ENCODE data around the gene EMX2. TPM values are rescaled to one million over a fixed set of nuclear protein-coding genes. Genes with fewer than 3 reads are reported as not detected.

The EMX2 gene
- total RNA-seq, 2 experiments from 2014 or later: not detected

DNA sequence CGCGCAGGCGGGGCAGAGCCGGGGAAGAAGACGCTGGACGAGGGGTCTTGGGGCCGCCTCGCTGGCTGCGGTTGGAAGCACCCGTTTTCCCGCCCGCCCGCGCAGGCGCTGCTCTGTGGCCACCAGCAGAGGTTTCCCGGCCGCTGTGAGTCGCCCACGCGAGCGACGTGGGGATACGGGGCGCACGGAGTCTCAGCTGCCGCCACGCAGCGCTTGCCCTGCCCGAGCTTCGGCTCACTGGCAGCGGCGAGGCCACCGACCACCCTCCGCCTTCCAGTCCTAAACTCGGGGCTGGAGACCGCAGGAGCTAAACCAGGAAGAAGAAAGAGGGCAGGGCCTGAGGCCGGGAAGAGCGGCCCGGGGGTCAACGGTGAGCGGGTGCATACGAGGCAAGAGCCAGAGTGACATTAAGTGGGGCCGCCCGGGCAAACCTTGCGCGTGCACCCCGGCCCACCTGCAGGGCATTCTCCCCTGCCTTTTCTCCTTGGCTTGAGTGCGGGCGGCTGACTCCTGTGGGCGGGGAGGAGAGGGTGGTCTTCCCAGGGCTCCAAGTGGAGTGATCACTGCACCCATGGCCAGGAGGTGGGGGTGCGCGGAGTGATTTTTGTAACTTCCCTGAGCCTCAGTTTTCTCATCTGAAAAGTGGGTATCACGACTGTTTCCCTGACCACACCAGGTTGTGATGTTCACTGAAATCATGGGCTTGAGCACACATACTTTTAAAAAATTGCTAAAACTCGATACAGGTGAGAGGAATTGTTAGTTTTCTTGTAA, 7.1 kb upstream of the EMX2 start:
- no peak overlapping the region for H3K27ac Mint-ChIP-seq
- DNase-seq (no peak), ATAC-seq (no peak)
- no peaks in the 10 kb centered on the region for H3K9me3 Mint-ChIP-seq (ENCODE audit: low read depth)
- CTCF ChIA-PET: no interaction called here
- no peaks in the 10 kb centered on the region for H3K36me3 Mint-ChIP-seq
- peaks cover 91% of the 10 kb centered on the region for H3K27me3 Mint-ChIP-seq
- peaks cover 5% of the 10 kb centered on the region for H3K4me1 Mint-ChIP-seq
- no peak overlapping the region for H3K4me3 Mint-ChIP-seq

DNA sequence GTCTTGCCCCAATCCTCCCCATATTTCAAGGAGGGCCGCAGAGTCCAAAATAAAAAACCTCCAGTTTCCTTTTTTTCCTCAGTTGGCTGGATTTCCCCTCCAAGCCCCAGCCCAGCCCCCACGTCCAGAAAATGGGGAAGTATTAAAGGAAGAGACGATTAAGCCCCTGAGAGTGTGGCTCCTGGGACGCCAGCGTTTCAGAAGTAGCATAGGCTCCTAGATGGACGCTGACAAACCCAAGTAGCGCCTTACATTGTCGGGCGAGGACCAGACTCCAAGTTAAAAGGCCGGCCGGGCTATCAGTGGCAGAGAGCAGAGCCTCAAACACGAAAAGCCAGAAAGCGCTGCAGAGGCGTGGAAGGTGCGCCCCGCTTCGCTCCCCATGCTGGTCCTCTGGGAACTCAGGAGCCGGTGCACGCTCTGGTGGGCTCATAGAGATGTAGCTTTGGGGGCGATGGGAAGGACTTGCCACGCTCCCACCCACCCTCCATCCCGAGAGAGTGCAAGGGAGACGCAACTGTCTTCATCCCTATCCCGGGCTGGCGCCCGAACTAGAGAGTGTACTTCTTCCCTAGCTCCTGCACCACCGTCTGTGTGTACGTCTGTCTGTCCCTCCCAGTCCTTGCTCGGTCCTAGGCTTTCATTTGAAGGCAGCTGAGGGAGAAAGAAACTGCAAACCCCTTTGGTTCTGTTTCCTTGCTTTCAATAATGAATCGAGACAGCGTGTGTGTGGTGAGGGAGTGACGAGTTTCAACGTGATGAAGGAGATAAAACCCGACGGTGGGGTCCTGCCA, 6.3 kb upstream of the EMX2 start:
- no peaks in the 10 kb centered on the region for H3K9me3 Mint-ChIP-seq (ENCODE audit: low read depth)
- CTCF ChIA-PET: interaction anchor here (0.7 to 1.2 kb wide), 2 partner anchors 16 to 319 kb away, joined by 3 read pairs; no protein-coding TSS in a partner anchor
- DNase-seq (no peak), ATAC-seq (no peak)
- peaks cover 91% of the 10 kb centered on the region for H3K27me3 Mint-ChIP-seq
- no peaks in the 10 kb centered on the region for H3K36me3 Mint-ChIP-seq
- no peak overlapping the region for H3K4me3 Mint-ChIP-seq
- peaks cover 5% of the 10 kb centered on the region for H3K4me1 Mint-ChIP-seq
- no peak overlapping the region for H3K27ac Mint-ChIP-seq

DNA sequence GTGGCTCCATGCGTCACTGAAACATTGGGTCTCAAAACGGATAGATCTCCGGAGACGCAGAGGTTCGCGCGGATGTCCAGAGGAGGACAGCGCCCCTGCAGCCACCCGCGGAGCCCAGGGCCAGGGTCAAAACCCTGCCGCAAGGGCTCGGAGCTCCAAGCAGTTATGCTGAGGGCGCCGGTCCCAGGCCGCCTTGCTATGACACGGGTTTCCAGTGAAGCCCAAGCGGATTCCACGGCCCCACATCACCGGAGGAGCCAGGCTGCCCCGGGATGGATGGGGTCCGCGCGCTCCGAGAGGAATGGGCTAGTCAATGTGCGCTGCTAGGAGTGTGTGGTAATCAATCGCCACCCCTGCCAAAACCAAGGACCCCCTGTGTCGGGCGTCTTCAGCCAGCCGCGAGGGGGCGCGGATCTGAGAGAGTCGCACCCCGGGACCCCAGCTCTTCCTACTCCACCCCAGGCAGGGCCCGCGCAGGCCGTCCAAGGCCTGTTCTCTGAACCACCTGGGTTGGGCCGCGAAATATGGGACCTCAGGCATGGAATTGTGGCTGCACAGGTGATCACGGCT, 5.6 kb upstream of the EMX2 start:
- Mint-ChIP-seq H3K4me1 (peaks cover 5% of the 10 kb centered on the region), H3K4me3 (no peak overlapping the region), H3K36me3 (no peaks in the 10 kb centered on the region), H3K27me3 (peaks cover 90% of the 10 kb centered on the region), H3K9me3 (ENCODE audit: low read depth) (no peaks in the 10 kb centered on the region), H3K27ac (no peak overlapping the region)
- DNase-seq (no peak), ATAC-seq (no peak)
- CTCF ChIA-PET: interaction anchor here (0.7 to 1.5 kb wide), 3 partner anchors 16 to 369 kb away, joined by 3 read pairs; no protein-coding TSS in a partner anchor

DNA sequence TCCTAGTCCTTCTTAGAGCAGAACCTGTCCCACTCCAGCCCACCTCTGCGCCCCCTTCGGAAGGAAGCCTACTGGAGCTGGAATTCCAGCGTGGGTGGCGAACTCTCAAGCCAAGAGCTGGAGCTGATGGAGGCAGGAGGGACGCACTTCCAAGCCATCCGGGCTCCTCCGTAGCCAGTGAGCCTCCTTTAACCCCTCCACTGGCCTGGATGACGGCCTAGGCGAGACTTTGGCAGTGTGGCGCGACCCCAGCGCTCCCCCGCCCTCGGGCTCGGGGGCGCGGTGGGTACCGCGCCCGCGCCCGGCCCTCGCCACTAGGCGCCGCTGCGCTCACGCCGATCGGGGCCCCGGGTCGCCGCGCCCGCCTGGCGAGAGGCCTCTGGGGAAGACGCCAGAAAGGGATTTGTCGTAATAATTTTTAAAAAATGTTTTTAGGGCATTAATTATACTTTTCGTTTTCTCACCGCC, 5.1 kb upstream of the EMX2 start:
- Mint-ChIP-seq H3K27me3 (peaks cover 89% of the 10 kb centered on the region), H3K4me3 (no peak overlapping the region), H3K4me1 (peaks cover 5% of the 10 kb centered on the region), H3K27ac (no peak overlapping the region), H3K9me3 (ENCODE audit: low read depth) (no peaks in the 10 kb centered on the region), H3K36me3 (no peaks in the 10 kb centered on the region)
- CTCF ChIA-PET: interaction anchor here (1.2 to 2.7 kb wide), 3 partner anchors 15 to 706 kb away, joined by 3 to 10 read pairs (median 3); no protein-coding TSS in a partner anchor
- DNase-seq (no peak), ATAC-seq (no peak)

DNA sequence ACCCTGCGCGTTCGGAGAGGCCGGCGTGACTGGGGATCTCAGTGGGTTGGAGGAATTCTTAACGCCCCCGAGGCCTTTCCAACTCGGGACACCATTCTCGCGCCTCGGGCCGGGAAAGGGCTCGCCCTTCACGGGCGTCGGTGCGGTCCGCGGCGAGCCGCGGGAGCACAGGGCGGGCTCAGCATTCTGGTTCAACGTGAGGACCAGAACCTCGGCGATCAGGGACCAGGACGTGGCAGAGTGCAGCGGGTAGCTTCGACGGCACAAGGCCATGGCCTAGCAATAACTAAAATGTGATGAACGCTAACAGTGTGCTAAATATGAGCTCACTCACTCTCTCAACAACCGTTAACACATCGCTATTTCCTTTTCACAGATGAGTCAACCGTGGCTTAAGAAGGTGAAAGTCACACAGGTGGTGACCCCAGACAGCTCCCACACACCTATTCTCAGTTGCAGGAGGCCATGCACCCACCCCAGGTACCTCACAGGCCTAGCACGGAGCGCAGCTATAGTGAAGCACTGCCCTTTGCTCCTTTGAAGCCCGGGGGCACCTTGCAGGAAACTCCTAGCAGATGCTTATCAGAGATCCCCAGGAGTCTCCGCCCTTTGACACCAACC, 4.5 kb upstream of the EMX2 start:
- CTCF ChIA-PET: interaction anchor here (0.7 to 2.7 kb wide), 6 partner anchors 15 to 706 kb away, joined by 3 to 10 read pairs (median 3); no protein-coding TSS in a partner anchor
- peaks cover 88% of the 10 kb centered on the region for H3K27me3 Mint-ChIP-seq
- ATAC-seq (no peak), DNase-seq (no peak)
- H3K27ac Mint-ChIP-seq: no peak overlapping the region
- H3K36me3 Mint-ChIP-seq: no peaks in the 10 kb centered on the region
- no peak overlapping the region for H3K4me3 Mint-ChIP-seq
- H3K9me3 Mint-ChIP-seq (ENCODE audit: low read depth): no peaks in the 10 kb centered on the region
- H3K4me1 Mint-ChIP-seq: peaks cover 5% of the 10 kb centered on the region

DNA sequence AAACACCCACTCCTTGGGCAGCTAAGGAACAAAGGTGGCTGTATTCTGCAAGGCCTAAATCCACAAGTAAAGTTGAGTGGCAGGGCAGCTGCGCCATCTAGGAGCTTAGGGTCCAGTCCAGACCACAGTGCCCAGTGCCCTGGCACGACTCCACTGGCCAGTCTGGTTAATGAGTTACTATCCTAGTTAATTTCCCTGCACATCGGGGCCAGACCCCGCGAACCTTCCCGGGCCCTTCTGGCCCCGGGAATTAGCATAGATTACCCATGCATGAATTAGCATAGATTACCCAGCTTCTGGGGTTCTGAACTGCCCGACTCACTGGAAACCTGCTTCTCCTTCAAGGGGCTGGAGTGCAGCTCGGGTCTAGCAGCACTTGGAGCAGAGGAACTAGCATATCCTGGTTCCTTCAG, 3.2 kb upstream of the EMX2 start:
- no peak for DNase-seq
- Mint-ChIP-seq H3K36me3 (peaks cover 2% of the 10 kb centered on the region), H3K27me3 (peaks cover 86% of the 10 kb centered on the region), H3K4me1 (peaks cover 6% of the 10 kb centered on the region), H3K27ac (no peak overlapping the region), H3K9me3 (ENCODE audit: low read depth) (no peaks in the 10 kb centered on the region), H3K4me3 (no peak overlapping the region)
- no peak for ATAC-seq
- CTCF ChIA-PET: interaction anchor here (2.7 kb wide), 1 partner anchor 705 kb away, joined by 10 read pairs; no protein-coding TSS in a partner anchor

DNA sequence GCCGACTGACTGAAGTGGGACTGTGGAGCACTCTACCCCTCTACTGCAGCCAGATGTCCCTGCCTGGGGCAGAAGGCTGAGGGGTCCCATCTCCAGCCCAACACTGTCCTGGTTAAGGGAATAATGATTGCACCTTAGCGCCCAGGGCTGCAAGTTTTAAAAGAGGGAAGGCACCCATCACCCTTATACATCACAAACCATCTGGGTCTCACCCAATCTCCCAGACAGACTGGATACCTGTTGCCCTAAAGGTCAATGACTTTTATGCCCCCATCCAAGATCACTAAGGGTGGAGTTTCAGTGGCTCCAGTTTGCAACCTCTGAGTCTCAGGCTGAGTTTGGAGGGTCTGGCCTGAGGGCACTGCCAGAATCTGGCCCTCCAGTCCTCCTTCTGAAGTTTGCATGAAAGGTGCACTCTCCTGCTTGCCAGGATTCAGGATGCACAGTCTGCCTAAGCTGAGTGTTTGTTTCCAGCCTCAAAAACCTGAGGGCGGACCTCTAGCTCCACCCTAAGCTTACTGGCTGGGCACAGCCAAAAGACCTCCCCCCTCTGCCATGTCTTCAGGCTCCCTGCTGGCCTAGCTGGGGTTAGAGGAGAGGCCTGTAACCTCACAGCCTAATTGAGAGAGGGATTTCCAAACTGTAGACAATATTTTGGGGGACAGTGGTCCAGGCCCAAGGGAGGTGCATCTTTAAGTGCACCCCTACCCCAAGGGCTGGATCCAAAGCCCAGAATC, 2.5 kb upstream of the EMX2 start:
- Mint-ChIP-seq H3K4me3 (no peak overlapping the region), H3K27ac (no peak overlapping the region), H3K36me3 (peaks cover 2% of the 10 kb centered on the region), H3K9me3 (ENCODE audit: low read depth) (no peaks in the 10 kb centered on the region), H3K27me3 (peaks cover 87% of the 10 kb centered on the region), H3K4me1 (peaks cover 10% of the 10 kb centered on the region)
- ATAC-seq (no peak), DNase-seq (no peak)
- CTCF ChIA-PET: interaction anchor here (2.7 kb wide), 1 partner anchor 704 kb away, joined by 10 read pairs; no protein-coding TSS in a partner anchor

DNA sequence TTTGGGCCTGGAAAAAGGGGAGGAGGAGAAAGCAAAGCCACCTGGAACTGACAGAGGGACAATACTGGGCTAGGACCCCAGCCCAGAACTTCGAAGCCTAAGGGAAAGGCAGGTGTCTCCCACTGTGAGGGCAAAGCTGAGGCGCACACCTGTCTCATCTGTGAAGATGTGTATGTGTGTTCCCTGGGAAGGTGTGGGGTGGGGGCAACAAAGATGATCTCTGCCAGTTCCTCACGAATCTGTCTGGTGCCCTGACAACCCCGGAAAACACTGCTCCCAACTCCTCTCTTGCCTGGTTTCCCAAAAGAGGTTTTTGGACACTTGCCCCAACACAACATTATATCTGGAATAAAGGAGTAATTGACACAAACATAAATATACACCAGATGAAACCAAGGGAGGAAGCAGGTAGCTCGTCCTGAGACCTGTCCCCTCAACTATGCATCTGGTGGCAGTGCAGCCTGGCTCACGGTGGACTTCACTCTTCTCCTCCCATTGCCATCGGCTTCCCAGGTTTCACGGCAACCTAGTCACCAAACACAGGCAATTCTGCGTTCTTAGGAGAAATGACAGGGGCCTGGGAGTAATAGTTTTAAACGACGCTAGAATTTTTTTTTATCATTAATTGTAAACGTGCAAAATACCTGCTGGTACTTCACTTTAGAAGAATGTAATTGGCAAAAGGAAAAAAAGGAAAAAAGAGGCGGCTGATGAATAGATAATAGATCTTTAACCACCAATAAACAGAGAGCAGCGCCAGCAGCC, 1.7 kb upstream of the EMX2 start:
- peaks cover 84% of the 10 kb centered on the region for H3K27me3 Mint-ChIP-seq
- DNase-seq (no peak), ATAC-seq (no peak)
- peaks cover 2% of the 10 kb centered on the region for H3K36me3 Mint-ChIP-seq
- H3K4me3 Mint-ChIP-seq: no peak overlapping the region
- peaks cover 10% of the 10 kb centered on the region for H3K4me1 Mint-ChIP-seq
- CTCF ChIA-PET: no interaction called here
- no peak overlapping the region for H3K27ac Mint-ChIP-seq
- H3K9me3 Mint-ChIP-seq (ENCODE audit: low read depth): no peaks in the 10 kb centered on the region

DNA sequence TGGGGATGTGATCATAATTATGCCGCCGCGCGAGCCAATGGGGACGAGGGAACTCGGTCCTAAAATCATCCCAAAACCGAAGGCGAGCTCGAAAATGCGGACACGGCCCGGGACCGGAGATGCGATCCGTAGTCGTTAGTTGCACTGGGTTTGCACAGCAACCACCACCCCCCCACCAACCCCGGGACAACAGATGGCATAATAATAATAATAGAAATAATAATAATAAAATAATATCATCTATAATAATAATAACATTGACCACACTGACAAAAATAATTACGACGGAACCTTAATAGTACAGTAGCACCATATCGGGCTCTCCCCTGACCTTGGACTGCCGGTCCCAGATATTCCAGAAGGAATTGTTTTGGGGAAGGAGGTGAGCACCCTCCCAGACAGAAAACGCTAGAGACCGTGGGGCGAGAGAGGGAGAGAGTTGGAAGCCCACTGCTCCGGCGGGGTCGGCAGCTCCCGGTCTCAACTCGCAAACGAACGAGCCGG, 1.1 kb upstream of the EMX2 start:
- Mint-ChIP-seq H3K27me3 (peaks cover 84% of the 10 kb centered on the region), H3K4me1 (peaks cover 10% of the 10 kb centered on the region), H3K27ac (no peak overlapping the region), H3K9me3 (ENCODE audit: low read depth) (no peaks in the 10 kb centered on the region), H3K36me3 (peaks cover 3% of the 10 kb centered on the region), H3K4me3 (no peak overlapping the region)
- CTCF ChIA-PET: no interaction called here
- DNase-seq (no peak), ATAC-seq (no peak)

DNA sequence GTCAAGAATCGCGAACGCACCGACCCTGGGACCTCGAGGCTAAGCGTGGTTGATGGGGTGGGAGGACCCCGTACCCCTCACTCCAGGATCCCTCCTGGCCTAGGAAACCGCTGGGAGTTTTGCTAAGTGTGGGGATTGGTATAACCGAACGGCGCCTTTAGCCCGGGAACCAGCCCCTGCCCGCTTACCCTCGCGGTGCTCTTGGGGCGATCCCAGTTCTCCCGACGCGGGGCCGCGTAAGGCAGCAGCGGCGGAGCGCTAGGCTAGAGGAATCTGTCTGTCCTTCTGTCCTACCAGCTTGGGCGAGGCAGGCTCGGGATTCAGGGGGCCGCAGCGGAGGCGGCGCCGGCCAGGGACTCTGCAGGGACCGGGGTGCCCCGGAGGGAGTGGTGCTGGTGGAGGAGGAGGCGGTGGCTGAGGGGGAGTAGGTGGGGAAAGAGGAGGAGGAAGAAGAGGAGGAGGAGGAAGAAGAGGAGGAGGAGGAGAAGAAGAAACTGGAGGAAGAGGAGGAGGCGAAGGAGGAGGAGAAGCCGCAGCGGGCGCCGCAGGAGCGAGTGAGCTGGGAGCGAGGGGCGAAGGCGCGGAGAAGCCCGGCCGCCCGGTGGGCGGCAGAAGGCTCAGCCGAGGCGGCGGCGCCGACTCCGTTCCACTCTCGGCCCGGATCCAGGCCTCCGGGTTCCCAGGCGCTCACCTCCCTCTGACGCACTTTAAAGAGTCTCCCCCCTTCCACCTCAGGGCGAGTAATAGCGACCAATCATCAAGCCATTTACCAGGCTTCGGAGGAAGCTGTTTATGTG, 439 bp upstream of the EMX2 start:
- Mint-ChIP-seq H3K36me3 (peaks cover 3% of the 10 kb centered on the region), H3K27ac (peak overlapping the region; percentile 70), H3K9me3 (ENCODE audit: low read depth) (no peaks in the 10 kb centered on the region), H3K4me1 (peaks cover 8% of the 10 kb centered on the region), H3K27me3 (peaks cover 85% of the 10 kb centered on the region), H3K4me3 (no peak overlapping the region)
- CTCF ChIA-PET: no interaction called here
- no peak for ATAC-seq
- no peak for DNase-seq

DNA sequence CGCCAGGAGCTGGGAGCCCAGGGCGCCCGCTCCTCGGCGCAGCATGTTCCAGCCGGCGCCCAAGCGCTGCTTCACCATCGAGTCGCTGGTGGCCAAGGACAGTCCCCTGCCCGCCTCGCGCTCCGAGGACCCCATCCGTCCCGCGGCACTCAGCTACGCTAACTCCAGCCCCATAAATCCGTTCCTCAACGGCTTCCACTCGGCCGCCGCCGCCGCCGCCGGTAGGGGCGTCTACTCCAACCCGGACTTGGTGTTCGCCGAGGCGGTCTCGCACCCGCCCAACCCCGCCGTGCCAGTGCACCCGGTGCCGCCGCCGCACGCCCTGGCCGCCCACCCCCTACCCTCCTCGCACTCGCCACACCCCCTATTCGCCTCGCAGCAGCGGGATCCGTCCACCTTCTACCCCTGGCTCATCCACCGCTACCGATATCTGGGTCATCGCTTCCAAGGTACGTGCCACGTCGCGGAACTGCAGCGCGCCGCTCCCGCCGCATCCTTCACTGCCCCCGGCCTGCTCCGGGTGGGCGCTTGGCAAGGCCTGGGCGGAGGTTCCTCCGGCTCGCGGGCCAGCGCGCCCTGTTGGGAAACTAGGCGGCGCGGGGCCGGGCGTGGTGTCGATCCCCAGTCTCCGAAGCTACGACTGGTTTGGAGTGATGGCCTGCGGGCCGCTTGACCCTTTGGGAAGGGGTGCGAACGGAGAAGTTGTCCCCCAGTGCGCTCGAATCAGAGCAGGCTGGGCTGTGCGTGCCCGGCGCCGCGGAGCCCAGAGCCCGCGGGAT, 868 bp downstream of the EMX2 start:
- ATAC-seq (no peak), DNase-seq (no peak)
- H3K4me3 Mint-ChIP-seq: no peak overlapping the region
- CTCF ChIA-PET: no interaction called here
- H3K36me3 Mint-ChIP-seq: peaks cover 3% of the 10 kb centered on the region
- H3K4me1 Mint-ChIP-seq: peaks cover 7% of the 10 kb centered on the region
- no peaks in the 10 kb centered on the region for H3K9me3 Mint-ChIP-seq (ENCODE audit: low read depth)
- H3K27ac Mint-ChIP-seq: peak overlapping the region; percentile 32
- peaks cover 89% of the 10 kb centered on the region for H3K27me3 Mint-ChIP-seq

Data from activated CD8-positive, alpha-beta memory T cell treated with anti-CD3 and anti-CD28 coated beads, Interleukin-2, amount 10 ng/mL, durations not matched to agents 7 days and 5 days (primary cell).